ENCODE measurements around the gene CRYL1.

The CRYL1 gene

DNA sequence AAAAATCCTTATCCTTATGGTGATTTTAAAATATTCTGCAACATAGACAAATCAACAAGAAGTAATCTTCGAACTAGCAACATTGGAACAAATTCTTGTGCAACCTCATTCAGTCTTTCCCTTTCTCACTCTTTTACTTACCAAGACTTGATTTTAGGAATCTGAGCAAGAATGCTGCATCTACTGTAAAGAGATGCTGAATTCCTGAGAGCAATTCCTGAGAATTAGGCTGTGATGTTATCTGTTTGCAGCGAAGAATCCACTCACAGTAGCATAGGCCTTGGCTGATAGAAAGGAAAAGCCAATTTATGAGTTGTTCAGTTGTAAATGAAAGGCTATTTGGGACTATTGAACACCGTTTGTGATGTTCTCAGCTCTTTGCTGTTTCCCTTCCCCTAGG is 144.3 kb downstream of the CRYL1 start:
- no peak overlapping the region for H3K4me3 ChIP-seq (ENCODE audit: low read length)
- no peak for DNase-seq (ENCODE audit: low read depth)
- TF ChIP-seq, protein P1, sequence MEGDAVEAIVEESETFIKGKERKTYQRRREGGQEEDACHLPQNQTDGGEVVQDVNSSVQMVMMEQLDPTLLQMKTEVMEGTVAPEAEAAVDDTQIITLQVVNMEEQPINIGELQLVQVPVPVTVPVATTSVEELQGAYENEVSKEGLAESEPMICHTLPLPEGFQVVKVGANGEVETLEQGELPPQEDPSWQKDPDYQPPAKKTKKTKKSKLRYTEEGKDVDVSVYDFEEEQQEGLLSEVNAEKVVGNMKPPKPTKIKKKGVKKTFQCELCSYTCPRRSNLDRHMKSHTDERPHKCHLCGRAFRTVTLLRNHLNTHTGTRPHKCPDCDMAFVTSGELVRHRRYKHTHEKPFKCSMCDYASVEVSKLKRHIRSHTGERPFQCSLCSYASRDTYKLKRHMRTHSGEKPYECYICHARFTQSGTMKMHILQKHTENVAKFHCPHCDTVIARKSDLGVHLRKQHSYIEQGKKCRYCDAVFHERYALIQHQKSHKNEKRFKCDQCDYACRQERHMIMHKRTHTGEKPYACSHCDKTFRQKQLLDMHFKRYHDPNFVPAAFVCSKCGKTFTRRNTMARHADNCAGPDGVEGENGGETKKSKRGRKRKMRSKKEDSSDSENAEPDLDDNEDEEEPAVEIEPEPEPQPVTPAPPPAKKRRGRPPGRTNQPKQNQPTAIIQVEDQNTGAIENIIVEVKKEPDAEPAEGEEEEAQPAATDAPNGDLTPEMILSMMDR (conservative IDR thresholded peaks at IDR 0.05; ENCODE audit: low read length) = no peak

DNA sequence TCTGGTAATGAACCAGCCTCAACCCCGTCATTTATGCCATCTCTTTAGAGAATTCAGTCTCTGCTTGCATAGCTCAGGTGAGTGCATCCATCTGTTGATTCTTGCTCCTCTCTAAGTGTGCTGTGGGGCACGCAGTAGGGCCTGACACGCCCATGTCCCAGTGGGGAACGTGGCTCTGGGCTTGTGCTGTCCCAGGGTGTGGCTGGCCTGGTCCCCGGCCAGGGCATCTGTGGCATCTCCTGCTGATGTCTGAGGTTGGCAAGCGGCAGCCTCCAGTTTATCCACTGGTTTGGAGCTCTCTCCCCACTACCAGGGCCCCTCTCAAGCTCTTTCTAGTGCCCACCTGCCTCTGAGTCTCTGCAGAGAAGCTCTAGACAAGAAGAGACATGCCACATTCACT is 146.9 kb downstream of the CRYL1 start:
- no peak overlapping the region for H3K4me3 ChIP-seq (ENCODE audit: low read length)
- TF ChIP-seq, protein P1 (conservative IDR thresholded peaks at IDR 0.05; ENCODE audit: low read length) = no peak
- DNase-seq (ENCODE audit: low read depth) = no peak

DNA sequence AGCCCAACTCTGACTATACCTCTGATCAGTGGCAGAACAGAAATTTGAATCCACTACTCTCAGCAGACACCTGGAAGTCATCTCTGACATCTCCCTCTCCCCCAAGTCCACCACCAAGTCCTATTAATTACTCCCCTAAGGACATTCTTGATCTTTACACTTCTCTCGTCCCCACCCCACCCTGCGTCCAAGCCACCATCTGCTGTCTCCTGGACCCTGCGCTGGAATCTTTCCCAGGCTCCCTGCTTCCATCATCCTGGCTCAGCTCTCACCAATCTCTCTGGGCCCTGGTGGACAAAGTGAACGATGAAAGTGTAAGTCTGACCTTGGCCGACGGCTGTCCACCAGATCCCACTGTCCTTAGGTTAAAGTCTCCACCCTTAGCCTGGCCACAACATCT is 147.9 kb downstream of the CRYL1 start:
- DNase-seq (ENCODE audit: low read depth) = no peak
- H3K4me3 ChIP-seq (ENCODE audit: low read length) = no peak overlapping the region

DNA sequence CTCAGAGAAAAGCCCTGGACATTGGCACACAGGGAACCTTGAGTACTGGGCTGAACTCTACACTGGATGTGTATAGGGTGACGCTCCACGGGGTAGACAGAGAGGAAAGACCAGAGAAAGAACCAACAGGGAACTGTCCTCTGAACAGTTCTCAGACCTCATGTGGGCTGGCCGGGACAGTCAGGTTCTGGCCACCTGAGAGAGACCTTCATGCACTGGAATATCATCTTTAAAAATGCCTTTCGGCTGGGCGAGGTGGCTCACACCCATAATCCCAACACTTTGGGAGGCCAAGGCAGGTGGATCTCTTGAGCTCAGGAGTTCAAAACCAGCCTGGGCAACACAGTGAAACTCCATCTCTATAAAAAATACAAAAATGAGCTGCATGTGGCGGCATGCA is 149.8 kb downstream of the CRYL1 start:
- no peak overlapping the region for H3K4me3 ChIP-seq (ENCODE audit: low read length)
- TF ChIP-seq, protein P1 (conservative IDR thresholded peaks at IDR 0.05; ENCODE audit: low read length) = no peak
- no peak for DNase-seq (ENCODE audit: low read depth)

More for the DNA sequence above, 147.9 kb downstream of the CRYL1 start:
- TF ChIP-seq, protein P1 (conservative IDR thresholded peaks at IDR 0.05; ENCODE audit: low read length) = no peak

DNA sequence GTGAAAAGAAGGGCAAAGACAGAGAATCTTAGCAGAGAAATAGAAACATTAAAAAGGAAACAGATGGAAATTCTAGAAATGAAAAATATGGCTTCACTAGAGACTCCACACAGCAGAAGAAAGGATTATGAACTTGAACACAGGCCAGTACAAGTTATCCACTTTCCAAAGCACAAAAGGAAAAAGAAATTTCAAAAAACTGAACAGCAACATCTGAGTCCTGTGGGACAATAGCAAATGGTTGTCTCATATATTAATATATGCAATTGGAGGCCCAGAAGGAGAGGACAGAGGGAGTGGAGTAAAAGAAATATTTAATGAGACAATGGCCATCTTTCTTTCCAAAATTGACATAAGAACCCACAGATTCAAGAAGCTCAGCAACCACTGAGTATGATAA is 151.8 kb downstream of the CRYL1 start:
- no peak for DNase-seq (ENCODE audit: low read depth)
- TF ChIP-seq, protein P1 (conservative IDR thresholded peaks at IDR 0.05; ENCODE audit: low read length) = no peak
- H3K4me3 ChIP-seq (ENCODE audit: low read length) = no peak overlapping the region

DNA sequence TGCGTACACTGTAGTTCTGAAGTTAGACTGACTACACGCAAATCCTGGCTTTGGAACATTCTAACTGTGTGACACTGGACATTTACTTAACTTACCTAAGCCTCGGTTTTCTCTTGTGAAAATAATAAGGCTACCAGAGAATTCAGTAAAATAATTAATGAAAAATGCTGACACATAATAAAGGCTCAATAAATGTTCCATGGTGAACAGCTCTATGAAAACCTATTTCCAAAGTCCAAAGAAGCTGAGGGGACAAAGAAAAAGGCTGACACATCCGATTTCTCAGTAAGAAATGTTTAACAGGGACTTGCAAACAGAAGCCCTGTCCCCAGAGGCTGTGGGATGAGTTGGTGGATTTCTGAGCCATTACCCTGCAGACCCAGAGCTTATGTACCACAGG is 153.8 kb downstream of the CRYL1 start:
- TF ChIP-seq, protein P1 (conservative IDR thresholded peaks at IDR 0.05; ENCODE audit: low read length) = no peak
- no peak overlapping the region for H3K4me3 ChIP-seq (ENCODE audit: low read length)
- no peak for DNase-seq (ENCODE audit: low read depth)

DNA sequence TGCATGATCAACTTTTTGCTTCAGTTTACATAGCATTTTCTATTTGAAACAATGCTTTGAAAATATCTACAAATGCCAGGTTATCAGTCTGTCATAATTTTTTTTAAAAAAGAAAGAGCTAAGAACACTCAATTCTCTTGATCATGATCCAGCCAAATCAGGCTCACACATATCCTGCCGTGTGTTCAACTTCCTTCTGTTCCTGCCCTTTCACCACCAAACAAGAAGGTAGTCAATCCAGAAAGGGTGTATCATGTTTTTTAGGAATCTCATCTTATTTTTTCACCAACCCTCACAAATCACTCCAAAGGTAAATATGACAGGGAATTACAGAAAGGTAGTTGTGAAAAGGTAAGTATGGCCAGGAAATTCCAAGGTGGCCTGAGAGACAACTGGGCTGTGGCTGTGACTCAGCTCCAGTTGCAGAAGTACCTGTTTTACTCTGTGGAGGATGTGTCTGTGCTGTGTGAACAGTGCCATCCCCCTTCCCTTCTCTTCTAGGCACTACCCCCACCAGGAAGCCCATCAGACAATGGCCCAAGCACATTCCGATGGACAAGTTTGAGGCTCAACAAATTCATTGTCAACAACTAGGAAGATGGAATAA is 154.7 kb downstream of the CRYL1 start:
- TF ChIP-seq, protein P1 (conservative IDR thresholded peaks at IDR 0.05; ENCODE audit: low read length) = no peak
- no peak for DNase-seq (ENCODE audit: low read depth)
- H3K4me3 ChIP-seq (ENCODE audit: low read length) = no peak overlapping the region
